SK-N-SH treated with all-trans-retinoic acid at 6 μM for 48 hours (cell line): ENCODE measurements around the gene SLC51B.

Experiments
- BACH2 ChIP-seq: fragments of 250-450 bp; sonication (Bioruptor Pico); IDR thresholded peaks from 2 replicates; pipeline ENCODE4 v1.9.0; 2021; ENCODE audit warnings: mild to moderate bottlenecking, borderline replicate concordance
- GLIS3 ChIP-seq: fragments of 250-450 bp; sonication (Bioruptor Pico); IDR thresholded peaks from 2 replicates; pipeline ENCODE4 v1.5.0; 2020; ENCODE audit warnings: mild to moderate bottlenecking, moderate library complexity
- ISL1 ChIP-seq: fragments of 250-450 bp; sonication (Bioruptor Pico); IDR thresholded peaks from 2 replicates; pipeline ENCODE4 v2.1.2; 2022; ENCODE audit warnings: mild to moderate bottlenecking, moderate library complexity
- OSR1 ChIP-seq: fragments of 250-450 bp; sonication (Bioruptor Pico); IDR thresholded peaks from 2 replicates; pipeline ENCODE4 v1.8.0; 2022; ENCODE audit warnings: moderate library complexity, mild to moderate bottlenecking, inconsistent platforms
- PATZ1 ChIP-seq: fragments of 250-450 bp; sonication (Bioruptor Pico); IDR thresholded peaks from 2 replicates; pipeline ENCODE4 v1.8.0; 2020; ENCODE audit warnings: mild to moderate bottlenecking, moderate library complexity, borderline replicate concordance
- SNAI2 ChIP-seq: fragments of 250-450 bp; sonication (Bioruptor Pico); IDR thresholded peaks from 2 replicates; pipeline ENCODE4 v1.5.0; 2020; ENCODE audit warnings: mild to moderate bottlenecking, moderate library complexity
- ZC3H10 ChIP-seq: fragments of 250-450 bp; sonication (Bioruptor Pico); IDR thresholded peaks from 2 replicates; pipeline ENCODE4 v1.5.1; 2021; ENCODE audit warnings: mild to moderate bottlenecking, moderate library complexity
- ZNF565 ChIP-seq: fragments of 450-650 bp; formaldehyde crosslinking; conservative IDR thresholded peaks from 2 replicates; pipeline ENCODE4 v1.5.0; 2020; ENCODE audit warnings: low read depth, mild to moderate bottlenecking, moderate library complexity
- ZNF70 ChIP-seq: fragments of 450-650 bp; formaldehyde crosslinking; IDR thresholded peaks from 2 replicates; pipeline ENCODE4 v1.5.0; 2020; ENCODE audit warnings: mild to moderate bottlenecking, moderate library complexity

GRCh38 chr15:65094294-65094995 lies 49.3 kb downstream of the SLC51B start:
- TF ChIP-seq ZNF565 (CRISPR knock-in tag) (no peak), OSR1 (CRISPR knock-in tag) (no peak), BACH2 (CRISPR knock-in tag) (no peak), ZC3H10 (CRISPR knock-in tag) (no peak), GLIS3 (CRISPR knock-in tag) (no peak), SNAI2 (no peak), PATZ1 (no peak), ZNF70 (no peak), ISL1 (no peak)
